ENCODE results near the gene TAF1A. TPM values are rescaled to one million over a fixed set of nuclear protein-coding genes. Genes with fewer than 3 reads are reported as not detected.

The TAF1A gene
- total RNA-seq, 1 experiment from 2014 or later: 14.8 TPM

DNA sequence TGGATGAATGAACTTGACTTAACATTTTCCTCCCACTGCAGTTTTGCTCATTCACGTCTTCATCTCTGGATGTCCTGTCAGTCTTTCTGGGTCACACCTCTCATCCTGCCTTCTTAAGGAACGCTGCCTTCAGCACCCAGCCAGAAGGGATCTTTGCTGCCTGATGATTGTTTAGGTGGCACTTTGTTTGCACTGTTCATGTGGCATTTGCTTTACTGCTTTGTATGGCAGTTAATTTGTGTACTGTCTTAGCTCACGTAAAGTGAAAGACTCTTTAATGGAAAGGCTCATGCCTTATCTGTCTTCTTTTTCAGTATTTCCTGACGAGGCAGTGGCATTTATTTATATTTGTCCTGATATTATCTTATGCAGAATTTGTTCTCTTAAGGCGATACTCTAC, 33.0 kb upstream of the TAF1A start:
- no peaks in the 10 kb centered on the region for H3K9me3 ChIP-seq
- H3K4me1 ChIP-seq: 0 out of 2 replicates have a peak, but pooled peaks cover 6% of the 10 kb centered on the region
- ChIA-PET CTCF (no interaction called here), POLR2A (no interaction called here)
- intact Hi-C loops (cut with micrococcal nuclease; ENCODE audit: unreplicated experiment): no loop called here
- H3K4me3 ChIP-seq (ENCODE audit: low read depth, low read length): no peak overlapping the region
- Mint-ChIP-seq H3K9me3 (ENCODE audit: unreplicated experiment) (no peaks in the 10 kb centered on the region), H3K36me3 (ENCODE audit: insufficient read depth, unreplicated experiment) (peaks cover 20% of the 10 kb centered on the region), H3K4me3 (ENCODE audit: unreplicated experiment) (no peak overlapping the region), H3K4me1 (ENCODE audit: low read depth, unreplicated experiment) (no peaks in the 10 kb centered on the region), H3K27ac (ENCODE audit: unreplicated experiment) (no peak overlapping the region), H3K27me3 (ENCODE audit: insufficient read depth, unreplicated experiment) (no peaks in the 10 kb centered on the region)
- no TSS peak for BruUV-seq (replicated peaks)
- no peak for TF ChIP-seq CTCF (IDR thresholded peaks at IDR 0.05; ENCODE audit: insufficient read depth in 1 of 2, low read depth in 1 of 2, low read length in 1 of 2, severe bottlenecking in 1 of 2, unreplicated experiment in 1 of 2)
- no peaks in the 10 kb centered on the region for H3K27me3 ChIP-seq (replicated peaks; ENCODE audit: control insufficient read depth, insufficient read depth, low read length)
- H3K36me3 ChIP-seq (ENCODE audit: control insufficient read depth, insufficient read depth, low read length): no peaks in the 10 kb centered on the region
- DNase-seq: no peak

DNA sequence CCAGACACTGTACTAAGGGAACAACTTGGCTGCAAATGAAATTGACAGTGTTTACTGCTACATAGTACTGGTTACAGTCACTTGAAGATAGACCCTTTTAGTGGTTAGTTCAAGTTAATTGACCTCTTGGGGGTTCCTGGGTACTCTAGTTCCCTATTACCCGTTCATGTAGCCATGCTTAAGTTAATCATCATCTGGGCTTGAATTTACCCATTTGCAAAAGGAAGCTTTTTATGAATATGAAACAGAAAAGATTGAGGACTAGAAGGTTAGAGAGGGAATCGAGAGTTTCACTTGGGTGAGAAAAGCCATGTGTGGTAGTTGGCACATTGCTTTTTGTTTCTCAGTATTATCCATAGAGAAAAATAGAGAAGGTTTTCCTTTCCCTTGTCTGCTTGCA, 30.8 kb upstream of the TAF1A start:
- no peaks in the 10 kb centered on the region for H3K4me1 Mint-ChIP-seq (ENCODE audit: low read depth, unreplicated experiment)
- ChIA-PET POLR2A (no interaction called here), CTCF (interaction anchor here (2.0 kb wide), 1 partner anchor 14 kb away, joined by 6 read pairs; no protein-coding TSS in a partner anchor)
- H3K9me3 Mint-ChIP-seq (ENCODE audit: unreplicated experiment): no peaks in the 10 kb centered on the region
- no peaks in the 10 kb centered on the region for H3K9me3 ChIP-seq
- 0 out of 2 replicates have a peak, but pooled peaks cover 6% of the 10 kb centered on the region for H3K4me1 ChIP-seq
- no peak overlapping the region for H3K4me3 Mint-ChIP-seq (ENCODE audit: unreplicated experiment)
- no peak overlapping the region for H3K4me3 ChIP-seq (ENCODE audit: low read depth, low read length)
- no peak overlapping the region for H3K27ac Mint-ChIP-seq (ENCODE audit: unreplicated experiment)
- TF ChIP-seq CTCF (IDR thresholded peaks at IDR 0.05; ENCODE audit: insufficient read depth in 1 of 2, low read depth in 1 of 2, low read length in 1 of 2, severe bottlenecking in 1 of 2, unreplicated experiment in 1 of 2): no peak
- peaks cover 3% of the 10 kb centered on the region for H3K27me3 Mint-ChIP-seq (ENCODE audit: insufficient read depth, unreplicated experiment)
- H3K36me3 Mint-ChIP-seq (ENCODE audit: insufficient read depth, unreplicated experiment): peaks cover 25% of the 10 kb centered on the region
- no TSS peak for BruUV-seq (replicated peaks)
- DNase-seq: no peak
- no peaks in the 10 kb centered on the region for H3K36me3 ChIP-seq (ENCODE audit: control insufficient read depth, insufficient read depth, low read length)
- intact Hi-C loops (cut with micrococcal nuclease; ENCODE audit: unreplicated experiment): no loop called here
- no peaks in the 10 kb centered on the region for H3K27me3 ChIP-seq (replicated peaks; ENCODE audit: control insufficient read depth, insufficient read depth, low read length)

DNA sequence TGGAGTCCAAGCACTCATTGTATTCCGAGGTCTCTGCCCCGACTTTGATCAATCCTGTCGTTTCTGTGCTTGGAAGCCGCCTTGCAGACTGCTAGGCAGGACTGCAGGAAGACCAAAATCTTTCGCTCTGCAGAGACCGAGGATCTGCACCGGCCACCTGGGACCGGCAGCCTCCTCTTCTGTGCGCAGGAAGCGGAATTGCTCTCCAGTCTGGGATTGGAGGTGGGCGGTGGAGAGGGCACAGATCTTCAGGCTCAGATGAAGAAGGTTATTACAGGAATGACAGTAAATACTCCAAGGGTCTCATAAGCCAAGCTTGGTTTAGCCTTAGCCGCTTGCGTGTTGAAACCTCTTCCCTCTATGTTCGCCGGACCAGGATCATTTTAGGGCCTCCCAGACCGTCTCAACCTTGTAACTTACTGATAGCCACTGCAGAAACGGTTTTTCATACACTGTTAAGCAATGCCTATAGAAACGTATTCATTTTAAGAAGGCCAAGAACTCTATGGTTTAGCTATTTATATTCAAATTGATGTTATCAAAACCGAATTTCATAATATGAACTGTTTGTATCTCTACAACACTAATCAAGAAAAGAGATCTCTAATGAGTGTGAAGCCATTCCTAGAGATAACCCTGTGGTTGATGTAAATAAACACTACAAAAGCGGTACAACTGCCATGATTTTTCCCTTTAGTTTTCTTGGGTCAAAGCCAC, 29.3 kb upstream of the TAF1A start:
- H3K4me1 ChIP-seq: 0 out of 2 replicates have a peak, but pooled peaks cover 6% of the 10 kb centered on the region
- Mint-ChIP-seq H3K4me1 (ENCODE audit: low read depth, unreplicated experiment) (no peaks in the 10 kb centered on the region), H3K4me3 (ENCODE audit: unreplicated experiment) (peak overlapping the region; percentile 85), H3K27me3 (ENCODE audit: insufficient read depth, unreplicated experiment) (peaks cover 5% of the 10 kb centered on the region), H3K27ac (ENCODE audit: unreplicated experiment) (peak overlapping the region; percentile 78), H3K9me3 (ENCODE audit: unreplicated experiment) (no peaks in the 10 kb centered on the region), H3K36me3 (ENCODE audit: insufficient read depth, unreplicated experiment) (peaks cover 25% of the 10 kb centered on the region)
- CTCF ChIA-PET: interaction anchor here (2.0 kb wide), 1 partner anchor 15 kb away, joined by 6 read pairs; no protein-coding TSS in a partner anchor
- TF ChIP-seq CTCF (IDR thresholded peaks at IDR 0.05; ENCODE audit: insufficient read depth in 1 of 2, low read depth in 1 of 2, low read length in 1 of 2, severe bottlenecking in 1 of 2, unreplicated experiment in 1 of 2): no peak
- BruUV-seq (replicated peaks): TSS peak; percentile 38
- no peaks in the 10 kb centered on the region for H3K27me3 ChIP-seq (replicated peaks; ENCODE audit: control insufficient read depth, insufficient read depth, low read length)
- DNase-seq: peak in 1 of 2 experiments; percentile 21
- POLR2A ChIA-PET: no interaction called here
- intact Hi-C loops (cut with micrococcal nuclease; ENCODE audit: unreplicated experiment): loop anchor here (2.0 kb wide), 1 partner anchor 26 kb away; no protein-coding TSS in a partner anchor
- no peaks in the 10 kb centered on the region for H3K36me3 ChIP-seq (ENCODE audit: control insufficient read depth, insufficient read depth, low read length)
- peak overlapping the region; percentile 89 for H3K4me3 ChIP-seq (ENCODE audit: low read depth, low read length)
- no peaks in the 10 kb centered on the region for H3K9me3 ChIP-seq
